Right lobe of liver (tissue), 6 donors: ENCODE data around the gene CCDC184. TPM values are rescaled to one million over a fixed set of nuclear protein-coding genes. Genes with fewer than 3 reads are reported as not detected.

Source experiments
- ATAC-seq, 4 donors: fragments of 200-7000 bp; cut with Tn5 transposase; one replicate each; pipeline ENCODE4 v1.9.1; 2020; ENCODE audit warnings: mild to moderate bottlenecking in 4 of 4, moderate library complexity in 4 of 4
- DNase-seq, 3 donors: peaks; one replicate each; pipeline ENCODE4 v3.0.0-alpha.2; 2020
- H3K27ac ChIP-seq, 3 donors: fragments of 200-600 bp; one replicate each; pipeline ENCODE4 v1.8.0; 2022
- H3K27me3 ChIP-seq, 2 donors: fragments of 200-600 bp; one replicate each; pipeline ENCODE4 v1.8.0; 2022
- H3K36me3 ChIP-seq, 4 donors: fragments of 200-600 bp; sonication (generic) in 1 of 4; one replicate each; pipeline versions ENCODE4 v1.5.1 to v1.8.0; 2017 to 2022; ENCODE audit warnings: control low read depth in 1 of 4
- H3K4me1 ChIP-seq, 4 donors: fragments of 200-600 bp; sonication (generic) in 1 of 4; one replicate each; pipeline versions ENCODE4 v1.5.1 to v1.8.0; 2017 to 2022; ENCODE audit warnings: control low read depth in 1 of 4
- H3K4me3 ChIP-seq, 3 donors: fragments of 200-600 bp; one replicate each; pipeline ENCODE4 v1.8.0; 2022
- H3K9me3 ChIP-seq, 4 donors: fragments of 200-600 bp; sonication (generic) in 1 of 4; one replicate each; pipeline versions ENCODE4 v1.5.1 to v1.8.0; 2017 to 2022; ENCODE audit warnings: control low read depth in 1 of 4
- CTCF ChIP-seq, 4 donors: fragments of 200-600 bp in 3 of 4; fragments of 450-650 bp in 1 of 4; IDR thresholded peaks; one replicate each; pipeline versions ENCODE4 v1.5.1 to v1.8.0; 2016 to 2022; ENCODE audit warnings: antibody characterized with exemption in 4 of 4, mild to moderate bottlenecking in 2 of 4
- POLR2A ChIP-seq: fragments of 450-650 bp; IDR thresholded peaks from one replicate; pipeline ENCODE4 v1.6.1; 2017; ENCODE audit warnings: antibody characterized with exemption, mild to moderate bottlenecking
- WGBS: methylation state at CpG from one replicate; pipeline ENCODE4 v1.1.6; 2018; ENCODE audit warnings: low coverage, low lambda C conversion rate; ENCODE audit not compliant: insufficient coverage; ENCODE audit errors: missing lambda C conversion rate; 5-methylcytosine and 5-hydroxymethylcytosine counted together
- intact Hi-C, 2 donors: fragments of 100-400 bp; cut with DNase I; formaldehyde crosslinking; loops; one replicate each; pipeline versions ENCODE4 v1.11.2 to v1.14.1; 2022
- total RNA-seq, 6 experiments: library from RNA; depleted of rRNA in 2 of 6; stranded (reverse); fragments of >200 nt in 2 of 6; fragmentation: NEBNext Ultra II Directional in 3 of 6; extraction: Animal tissue kit (Norgen Biotek cat#: 25700) in 3 of 6; gene quantifications; one replicate each; pipeline versions ENCODE4 v1.1.0 to v1.2.4, GENCODE V29; 2016 to 2023
- donor health status: DM: no; HTN: yes; CAD: no.
- donor health status: DM: no; HTN: no; CAD: no.
- donor health status: DM: no; HTN: no; CAD: no.
- donor health status: DM: no; HTN: yes; CAD: no.
- donor health status: DM: no; HTN: yes; CAD: no.

The CCDC184 gene
- total RNA-seq, 6 experiments from 2014 or later: 0.11 to 0.46 (median 0.23) TPM; not detected in 3

- H3K9me3 ChIP-seq: no peaks in the 10 kb centered on the region
- no peak for ATAC-seq
- H3K4me1 ChIP-seq: peaks cover 0 to 6% (median 2%) of the 10 kb centered on the region in 4 donors
- intact Hi-C loops: no loop called here
- whole genome bisulfite sequencing: 64% methylated on average over 2 of the region's 2 CpGs
- DNase-seq: no peak
- TF ChIP-seq POLR2A (no peak), CTCF (IDR thresholded peaks at IDR 0.05) (no peak)
- H3K27ac ChIP-seq: no peak overlapping the region
- no peak overlapping the region for H3K4me3 ChIP-seq
- no peaks in the 10 kb centered on the region for H3K27me3 ChIP-seq
- no peaks in the 10 kb centered on the region for H3K36me3 ChIP-seq
Observed at GRCh38 chr12:48193623-48194022, 10.2 kb downstream of the CCDC184 start.

- TF ChIP-seq CTCF (IDR thresholded peaks at IDR 0.05) (no peak), POLR2A (no peak)
- Histone ChIP-seq H3K4me1 (peaks cover 0 to 16% (median 2%) of the 10 kb centered on the region in 4 donors), H3K9me3 (no peaks in the 10 kb centered on the region), H3K4me3 (no peak overlapping the region), H3K27ac (no peak overlapping the region), H3K36me3 (no peaks in the 10 kb centered on the region), H3K27me3 (no peaks in the 10 kb centered on the region)
- no peak for ATAC-seq
- intact Hi-C loops: no loop called here
- no peak for DNase-seq
- 100% methylated on average over 1 of the region's 1 CpG for WGBS
Observed at GRCh38 chr12:48194799-48195201, 11.4 kb downstream of the CCDC184 start.

- ATAC-seq: peak; percentile 26 to 43 (median 38)
- H3K9me3 ChIP-seq: no peaks in the 10 kb centered on the region
- peaks cover 0 to 17% (median 2%) of the 10 kb centered on the region in 4 donors for H3K4me1 ChIP-seq
- DNase-seq: no peak
- peak; percentile 32 to 41 (median 36) for TF ChIP-seq CTCF (IDR thresholded peaks at IDR 0.05)
- no peak for TF ChIP-seq POLR2A
- intact Hi-C loops: no loop called here
- H3K36me3 ChIP-seq: no peaks in the 10 kb centered on the region
- peak overlapping the region; percentile 90 to 98 (median 97) for H3K27ac ChIP-seq
- 0% methylated on average over 10 of the region's 10 CpGs for WGBS
- no peaks in the 10 kb centered on the region for H3K27me3 ChIP-seq
- peak overlapping the region; percentile 60 to 75 (median 61) for H3K4me3 ChIP-seq
Observed at GRCh38 chr12:48197549-48197970, 14.1 kb downstream of the CCDC184 start.

- 1% methylated on average over 16 of the region's 39 CpGs for whole genome bisulfite sequencing
- Histone ChIP-seq H3K4me3 (peak overlapping the region; percentile 60 to 75 (median 61)), H3K9me3 (no peaks in the 10 kb centered on the region), H3K4me1 (peaks cover 0 to 17% (median 2%) of the 10 kb centered on the region in 4 donors), H3K36me3 (no peaks in the 10 kb centered on the region), H3K27me3 (no peaks in the 10 kb centered on the region), H3K27ac (peak overlapping the region; percentile 90 to 98 (median 97))
- DNase-seq: peak; percentile 95 to 97 (median 96)
- intact Hi-C loops: no loop called here
- peak; percentile 96 to 98 (median 97) for ATAC-seq
- TF ChIP-seq POLR2A (peak; percentile 98), CTCF (IDR thresholded peaks at IDR 0.05) (no peak)
Observed at GRCh38 chr12:48197971-48198671, 14.7 kb downstream of the CCDC184 start.
